ENCODE results near the gene FAU.
A peak's percentile ranks its signal among the peaks of the same experiment; 100 is the strongest.
"Not testable (repeated sequence)": the region's sequence is repeated elsewhere in the genome, so short reads cannot be mapped to it uniquely, and the experiment has no call there.

The FAU gene

DNA sequence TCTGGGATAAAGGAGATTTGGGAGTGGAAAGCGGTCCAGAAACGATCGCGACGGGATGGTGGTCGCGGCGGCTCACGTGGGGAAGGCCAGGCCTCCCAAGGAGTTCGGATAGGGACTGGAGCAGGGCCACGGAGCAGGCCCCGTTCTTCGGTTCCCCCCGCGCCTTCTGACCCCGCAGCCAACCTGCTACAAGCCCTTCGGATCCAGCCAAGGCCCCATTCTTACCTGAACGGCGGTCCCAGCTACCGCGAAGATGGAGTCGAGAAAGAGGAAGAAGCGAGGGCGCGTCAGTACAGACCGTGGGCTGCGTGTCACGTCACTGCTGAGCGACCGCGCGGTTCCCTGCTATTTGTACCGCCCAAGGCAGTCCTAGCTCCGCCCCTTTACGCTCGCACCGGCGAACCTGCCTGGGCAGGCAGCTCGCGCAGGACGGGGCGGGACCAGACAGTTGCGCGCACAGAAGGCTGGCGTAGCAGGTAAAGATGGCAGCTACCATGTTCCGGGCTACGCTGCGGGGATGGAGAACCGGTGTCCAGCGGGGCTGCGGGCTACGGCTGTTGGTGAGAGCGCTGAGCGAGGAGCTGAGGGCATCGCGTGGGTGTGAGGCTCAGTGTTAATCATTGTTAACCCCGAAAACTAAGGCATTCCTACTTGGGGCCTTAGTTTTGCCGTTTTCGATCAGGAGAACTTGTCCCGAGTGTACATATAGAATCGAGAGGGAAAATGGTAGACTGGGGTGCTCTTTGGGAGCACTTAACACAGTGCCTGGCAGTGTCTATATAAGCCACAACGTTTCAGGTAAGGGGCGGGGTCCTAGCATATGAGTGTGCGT lies at the start of gene FAU, which contains the start of gene MRPL49:
Gene FAU (minus strand): TSS at position 270 of the 832 bp plus-strand sequence. CDS start 321 bp downstream, outside the sequence.
Gene MRPL49 (plus strand): TSS at position 457 of the 832 bp plus-strand sequence. CDS start 26 bp downstream, at position 483.
- peak; percentile 94 for FAIRE-seq

DNA sequence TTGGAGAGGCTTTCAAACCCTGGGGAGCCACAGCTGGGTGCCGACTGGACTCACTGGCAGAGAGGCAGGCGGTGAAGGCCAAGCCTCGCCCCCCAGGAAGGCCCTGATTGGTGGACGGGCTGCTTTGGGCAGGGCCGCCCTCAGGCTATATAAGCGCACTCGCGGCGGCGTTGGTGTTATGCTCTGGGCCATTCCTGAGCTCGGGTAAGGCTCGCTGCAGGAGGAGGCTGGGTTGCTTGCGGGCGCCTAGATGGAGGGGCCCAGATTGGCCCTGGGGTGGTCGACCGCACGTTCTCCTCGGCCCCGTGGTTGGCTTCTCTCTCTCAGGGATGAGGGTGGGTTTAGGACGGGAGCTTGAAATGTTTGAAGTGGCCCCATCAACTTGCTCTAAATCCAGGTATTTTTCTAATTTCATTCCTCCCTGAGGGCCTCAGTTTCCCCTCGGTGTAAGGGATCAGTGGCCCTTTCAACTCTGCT lies 48.2 kb upstream of the FAU start, which contains the start of gene SPDYC:
Gene SPDYC (plus strand): TSS at position 176 of the 477 bp plus-strand sequence. CDS start 1,125 bp downstream, outside the sequence.
- FAIRE-seq, result no peak

DNA sequence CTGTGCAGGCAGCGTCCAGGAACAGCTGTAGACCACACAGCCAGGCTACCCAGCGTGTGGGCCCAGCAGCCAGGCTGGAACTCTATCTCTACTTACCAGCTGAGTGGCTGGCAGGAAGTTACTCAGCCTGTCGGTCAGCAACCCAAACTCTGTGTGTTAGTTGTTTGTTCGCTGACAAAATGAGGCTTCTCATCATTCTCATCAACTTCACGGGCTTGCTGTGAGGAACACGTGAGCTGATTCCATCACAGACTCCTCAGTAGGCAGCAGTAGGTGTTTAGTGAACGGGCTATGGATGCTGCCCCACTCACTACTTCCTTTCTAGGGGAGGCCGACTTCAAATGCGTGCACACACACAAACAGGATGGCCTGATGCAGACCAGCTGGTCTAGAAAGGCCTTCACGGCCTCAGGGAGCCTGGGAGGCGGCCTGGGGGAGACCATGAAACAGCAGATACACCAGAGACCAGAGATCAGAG lies 47.3 kb upstream of the FAU start:
- FAIRE-seq, result no peak

DNA sequence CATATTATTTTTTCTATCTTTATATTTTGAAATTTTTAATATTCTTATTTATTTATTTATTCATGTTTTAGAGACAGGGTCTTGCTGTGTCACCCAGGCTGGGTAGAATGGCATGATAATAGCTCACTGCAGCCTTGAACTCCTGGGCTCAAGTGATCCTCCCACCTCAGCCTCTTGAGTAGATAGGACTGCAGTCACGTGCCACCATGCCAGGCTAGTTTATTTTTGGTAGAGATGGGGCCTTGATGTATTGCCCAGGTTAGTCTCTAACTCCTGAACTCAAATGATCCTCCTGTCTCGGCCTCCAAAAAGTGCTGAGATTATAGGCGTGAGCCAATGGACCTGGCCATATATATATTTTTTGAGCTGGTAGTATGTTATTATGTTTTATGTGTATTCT lies 45.7 kb upstream of the FAU start:
- no peak for FAIRE-seq

DNA sequence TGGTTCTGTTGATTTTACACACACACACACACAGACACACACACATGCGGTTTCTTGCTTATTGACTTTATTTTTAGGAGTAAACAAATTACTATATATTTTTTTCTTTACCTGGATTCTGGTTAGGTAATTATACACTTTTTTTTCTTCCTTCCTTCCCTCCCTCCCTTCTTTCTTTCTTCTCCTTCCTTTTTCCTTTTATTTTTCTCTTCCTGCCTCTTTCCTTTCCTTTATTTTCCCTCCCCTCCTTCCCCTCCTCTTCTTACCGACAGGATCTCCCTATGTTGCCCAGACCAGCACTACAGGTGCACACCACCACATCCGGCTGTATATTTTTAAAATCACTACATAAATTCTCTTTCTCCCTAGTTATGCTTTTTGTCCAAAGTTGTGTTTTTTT lies 45.0 kb upstream of the FAU start:
- no peak for FAIRE-seq

DNA sequence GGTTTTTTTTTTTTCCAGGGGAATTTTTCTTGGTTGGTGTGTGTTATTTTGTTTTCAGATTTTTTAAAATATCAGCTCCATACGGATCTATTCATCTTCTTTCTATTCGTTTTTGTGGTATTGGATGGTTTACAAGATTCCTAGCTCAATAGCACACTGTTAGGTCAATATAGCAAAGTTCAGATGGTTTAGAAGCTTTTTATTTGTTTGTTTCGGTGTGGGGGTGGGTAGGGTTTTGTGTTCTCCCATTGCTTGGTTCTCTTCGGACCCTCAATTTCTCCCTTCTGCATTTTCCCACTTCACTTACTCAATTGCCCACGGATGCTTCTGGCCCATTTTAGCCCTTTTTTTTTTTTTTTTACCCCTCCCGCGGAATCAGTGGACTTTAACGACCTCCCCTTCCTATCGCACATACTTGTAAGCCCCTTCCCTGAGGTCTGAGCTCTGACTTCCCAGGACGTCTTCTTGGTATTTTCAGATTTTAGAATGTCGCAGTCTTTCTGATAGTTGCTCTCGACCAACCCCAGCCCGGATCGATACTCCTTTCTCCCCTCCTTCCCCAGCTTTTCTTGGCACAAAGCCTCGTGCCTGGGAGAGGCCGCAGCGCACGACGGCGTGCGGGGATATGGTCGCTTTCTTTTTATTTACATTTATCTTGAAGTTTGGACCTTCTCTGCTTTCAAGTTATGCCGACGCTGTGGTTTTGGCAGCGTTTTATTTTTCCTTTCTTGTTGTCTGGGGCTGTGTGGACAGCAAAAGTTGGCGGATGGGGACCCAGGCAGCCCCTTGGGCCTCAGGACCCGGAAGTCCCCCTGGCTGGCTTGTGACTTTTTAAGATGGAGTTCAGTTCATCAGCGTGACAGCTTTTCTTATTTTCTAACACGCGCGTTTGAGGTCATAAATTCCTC lies 43.7 kb upstream of the FAU start:
- no peak for FAIRE-seq

DNA sequence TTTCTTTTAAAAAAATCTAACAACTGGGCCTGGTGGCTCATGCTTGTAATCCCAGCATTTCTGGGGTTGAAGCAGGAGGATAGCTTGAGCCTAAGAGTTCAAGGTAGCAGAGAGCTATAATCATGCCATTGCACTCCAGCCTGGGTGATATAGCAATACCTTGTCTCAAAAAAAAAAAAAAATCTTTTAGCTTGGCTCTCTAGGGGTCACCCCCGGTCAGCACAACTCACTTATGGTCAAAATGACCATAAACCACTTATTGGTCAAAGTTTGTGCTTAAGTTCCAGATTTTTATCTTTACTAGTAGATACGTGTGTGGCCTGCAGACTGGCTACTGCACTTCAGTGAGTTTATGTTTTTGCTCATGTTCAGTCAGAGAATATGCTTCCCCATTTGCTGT lies 41.8 kb upstream of the FAU start:
- no peak for FAIRE-seq

DNA sequence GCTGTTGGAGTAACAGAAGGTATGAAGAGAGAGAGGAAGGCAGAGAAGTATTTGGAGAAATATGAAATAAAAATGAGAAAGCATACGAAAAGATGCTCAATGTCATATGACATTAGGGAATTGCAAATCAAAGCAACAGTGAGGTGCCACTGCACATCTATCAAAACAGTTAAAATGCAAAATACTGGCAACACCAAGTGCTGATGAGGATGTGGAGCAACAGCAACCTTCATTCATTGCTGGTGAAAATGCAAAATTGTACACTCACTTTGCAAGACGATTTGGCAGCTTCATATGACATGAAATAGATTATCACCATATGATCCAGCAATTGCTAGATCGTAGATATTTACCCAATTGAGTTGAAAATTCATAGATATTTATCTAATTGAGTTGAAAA lies 38.7 kb upstream of the FAU start:
- FAIRE-seq, result no peak

DNA sequence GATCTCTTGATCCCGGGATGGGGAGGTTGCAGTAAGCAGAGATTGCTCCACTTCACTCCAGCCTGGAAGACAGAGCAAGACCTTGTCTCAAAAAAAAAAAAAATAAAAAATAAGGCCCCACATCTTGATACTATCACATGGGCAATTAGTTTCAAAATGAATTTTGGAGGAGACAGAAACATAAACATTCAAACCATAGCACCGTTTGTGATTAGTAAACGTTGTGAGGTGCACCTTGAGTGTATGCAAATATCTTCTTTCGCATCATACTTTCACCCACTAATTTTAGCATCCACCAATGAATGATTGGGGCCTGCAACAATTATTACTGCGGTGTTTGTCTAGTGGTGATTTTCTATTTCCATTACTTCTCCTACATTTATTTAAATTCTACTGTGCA lies 37.1 kb upstream of the FAU start:
- no peak for FAIRE-seq

DNA sequence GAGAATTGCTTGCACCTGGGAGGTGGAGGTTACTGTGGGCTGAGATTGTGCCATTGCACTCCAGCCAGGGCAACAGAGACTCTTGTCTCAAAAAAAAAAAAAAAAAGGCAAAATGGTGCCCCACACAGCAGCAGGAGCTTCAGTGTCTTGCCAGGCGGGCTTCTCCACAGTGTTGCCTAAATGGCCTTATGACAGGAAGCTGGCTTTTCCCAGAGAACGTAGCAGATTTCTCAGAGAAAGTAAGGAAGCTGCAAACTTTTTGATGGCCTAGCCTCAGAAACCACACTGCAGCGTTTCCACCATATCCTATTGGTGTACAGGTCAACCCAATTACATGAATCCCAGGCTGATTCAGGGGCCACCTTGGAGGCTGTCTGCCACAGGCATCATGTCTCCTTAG lies 35.4 kb upstream of the FAU start:
- FAIRE-seq, result no peak

DNA sequence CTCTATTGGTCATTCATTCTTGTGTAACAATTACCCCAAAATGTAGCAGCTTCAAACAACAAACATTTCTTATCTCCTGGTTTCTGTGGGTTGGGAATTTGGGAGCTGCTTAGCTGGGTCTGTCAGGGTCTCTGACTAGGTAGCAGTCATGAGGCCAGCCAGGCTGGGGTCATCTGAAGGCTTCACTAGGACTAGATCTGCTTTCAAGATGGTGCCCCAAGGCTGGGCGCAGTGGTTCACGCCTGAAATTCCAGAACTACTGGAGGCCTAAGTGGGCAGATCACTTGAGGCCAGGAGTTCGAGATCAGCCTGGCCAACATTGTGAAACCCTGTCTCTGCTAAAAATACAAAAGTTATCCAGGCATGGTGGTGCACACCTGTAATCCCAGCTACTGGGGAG lies 35.0 kb upstream of the FAU start:
- no peak for FAIRE-seq

DNA sequence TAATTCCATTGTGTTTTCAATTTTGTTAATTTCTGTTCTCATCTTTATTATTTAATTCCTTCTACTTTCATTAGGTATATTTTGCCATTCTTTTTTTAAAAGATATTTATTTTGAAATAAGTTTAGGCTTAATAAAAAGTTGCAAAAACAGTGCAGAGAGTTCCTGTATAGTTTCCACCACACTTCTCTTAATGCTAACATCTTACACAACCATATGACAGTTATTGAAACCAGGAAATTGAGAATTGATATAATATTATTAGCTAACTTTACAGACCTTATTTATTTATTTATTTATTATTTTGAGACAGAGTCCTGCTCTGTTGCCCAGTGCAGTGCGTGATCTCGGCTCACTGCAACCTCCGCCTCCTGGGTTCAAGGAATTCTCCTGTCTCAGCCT lies 34.3 kb upstream of the FAU start:
- FAIRE-seq, result no peak

DNA sequence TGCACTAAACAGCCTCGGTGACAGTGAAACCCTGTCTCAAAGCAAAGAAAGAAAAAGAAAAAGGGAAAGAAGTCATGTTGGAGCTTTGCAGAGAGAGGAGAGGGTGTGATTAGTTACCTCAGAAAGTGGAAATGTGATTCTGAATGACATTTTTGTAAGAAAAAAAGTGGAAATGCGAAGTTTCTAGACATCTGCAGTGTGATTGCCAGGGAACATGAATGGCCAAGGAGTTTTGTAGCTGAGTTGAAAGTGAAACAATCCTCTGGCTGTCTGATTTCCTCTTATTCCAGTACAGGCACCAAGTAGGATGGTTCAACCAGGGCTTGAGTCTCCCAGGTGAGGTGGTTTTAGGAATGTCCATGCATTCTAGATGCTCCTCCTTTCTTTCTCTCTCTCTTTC lies 30.2 kb upstream of the FAU start:
- FAIRE-seq, result no peak

DNA sequence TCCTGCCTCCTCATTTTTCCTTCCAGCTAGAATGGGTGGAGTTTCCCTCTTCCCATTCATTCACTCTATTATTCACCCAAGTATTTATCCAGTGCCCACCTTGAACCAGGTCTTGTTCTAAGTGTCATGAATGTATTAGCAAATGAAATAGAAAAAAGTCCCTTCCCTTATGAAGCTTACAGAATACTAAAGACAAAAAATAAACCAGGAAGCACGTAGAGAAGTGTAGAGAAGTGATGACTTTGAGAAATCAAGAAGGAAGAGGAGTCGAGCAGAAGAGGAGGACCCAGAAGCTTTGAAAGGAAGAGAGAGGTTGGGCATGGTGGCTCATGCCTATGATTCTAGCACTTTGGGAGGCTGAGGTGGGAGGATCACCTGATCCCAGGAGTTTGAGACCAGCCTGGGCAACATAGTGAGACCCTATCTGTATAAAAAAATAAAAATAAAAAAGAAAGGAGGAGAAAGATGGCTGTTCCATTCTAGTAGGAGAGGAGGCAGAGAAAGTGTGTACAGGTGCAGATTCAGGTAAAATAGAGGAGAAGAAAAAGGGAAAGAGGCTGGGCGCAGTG lies 29.5 kb upstream of the FAU start:
- FAIRE-seq, result no peak

DNA sequence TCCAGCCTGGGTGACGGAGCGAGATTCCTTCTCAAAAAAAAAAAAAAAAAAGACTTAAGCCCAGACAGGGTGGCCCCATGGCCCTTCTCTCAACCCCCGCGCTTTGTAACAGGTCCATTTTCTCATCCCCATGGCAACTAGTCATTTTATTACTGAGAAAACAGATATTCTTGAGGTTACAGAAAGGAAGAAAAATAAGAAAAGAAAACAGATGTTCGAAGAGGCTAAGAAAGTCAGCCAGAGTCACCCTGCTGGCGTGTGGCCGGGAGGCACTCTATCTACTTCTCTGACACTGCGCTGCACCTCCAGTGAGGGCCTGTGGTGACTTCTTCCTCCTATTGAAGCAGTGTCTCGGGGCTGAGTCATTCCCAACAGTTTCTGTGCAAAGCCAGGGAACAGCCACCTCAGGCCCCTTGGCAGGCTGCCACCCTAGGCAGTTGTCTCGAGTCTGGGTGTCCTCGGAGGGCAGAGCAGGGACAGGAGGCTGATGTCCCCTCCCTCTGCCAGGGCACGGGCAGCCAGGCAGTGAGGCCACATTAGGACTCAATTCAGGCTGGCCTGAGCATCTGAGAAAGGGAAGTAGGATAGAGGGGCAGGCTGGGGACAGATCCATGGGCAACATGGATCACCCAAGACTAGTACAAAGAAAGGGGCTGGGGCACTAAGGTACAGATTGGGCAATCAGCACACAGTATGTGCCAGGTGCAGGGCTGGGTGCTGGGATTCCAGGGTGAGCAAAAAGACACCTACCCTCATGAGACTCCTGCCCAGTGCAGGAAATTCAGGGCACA lies 28.8 kb upstream of the FAU start:
- FAIRE-seq, result no peak

DNA sequence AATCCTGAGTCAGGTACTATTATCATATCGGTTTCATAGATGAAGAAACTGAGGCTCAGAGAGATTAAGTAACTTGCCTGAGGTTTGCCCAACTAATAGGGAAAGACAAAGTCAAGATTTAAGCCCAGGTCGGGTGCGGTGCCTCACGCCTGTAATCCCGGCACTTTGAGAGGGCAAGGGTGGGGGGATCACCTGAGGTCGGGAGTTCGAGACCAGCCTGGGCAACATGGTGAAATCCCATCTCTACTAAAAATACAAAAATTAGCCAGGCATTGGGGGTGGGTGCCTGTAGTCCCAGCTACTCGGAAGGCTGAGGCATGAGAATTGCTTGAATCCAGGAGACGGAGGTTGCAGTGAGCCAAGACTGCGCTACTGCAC lies 28.2 kb upstream of the FAU start:
- FAIRE-seq, result not testable (repeated sequence)

DNA sequence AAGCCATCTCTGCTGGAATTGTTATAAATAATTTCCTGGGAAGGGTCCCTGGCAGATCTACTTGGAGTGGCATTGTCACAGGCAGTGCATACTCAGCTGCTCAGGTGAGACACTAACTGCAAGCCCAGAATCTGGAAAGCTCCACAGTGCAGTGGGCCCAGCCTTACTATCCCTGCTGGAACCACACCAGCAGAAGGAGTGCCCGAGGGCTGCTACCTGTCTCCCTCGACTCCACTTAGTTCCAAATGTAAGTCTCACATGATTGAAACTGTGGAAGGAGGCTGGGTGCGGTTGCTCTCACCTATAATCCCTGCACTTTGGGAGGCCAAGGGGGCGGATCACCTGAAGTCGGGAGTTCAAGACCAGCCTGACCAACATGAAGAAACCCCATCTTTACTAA lies 26.7 kb upstream of the FAU start:
- FAIRE-seq, result no peak

DNA sequence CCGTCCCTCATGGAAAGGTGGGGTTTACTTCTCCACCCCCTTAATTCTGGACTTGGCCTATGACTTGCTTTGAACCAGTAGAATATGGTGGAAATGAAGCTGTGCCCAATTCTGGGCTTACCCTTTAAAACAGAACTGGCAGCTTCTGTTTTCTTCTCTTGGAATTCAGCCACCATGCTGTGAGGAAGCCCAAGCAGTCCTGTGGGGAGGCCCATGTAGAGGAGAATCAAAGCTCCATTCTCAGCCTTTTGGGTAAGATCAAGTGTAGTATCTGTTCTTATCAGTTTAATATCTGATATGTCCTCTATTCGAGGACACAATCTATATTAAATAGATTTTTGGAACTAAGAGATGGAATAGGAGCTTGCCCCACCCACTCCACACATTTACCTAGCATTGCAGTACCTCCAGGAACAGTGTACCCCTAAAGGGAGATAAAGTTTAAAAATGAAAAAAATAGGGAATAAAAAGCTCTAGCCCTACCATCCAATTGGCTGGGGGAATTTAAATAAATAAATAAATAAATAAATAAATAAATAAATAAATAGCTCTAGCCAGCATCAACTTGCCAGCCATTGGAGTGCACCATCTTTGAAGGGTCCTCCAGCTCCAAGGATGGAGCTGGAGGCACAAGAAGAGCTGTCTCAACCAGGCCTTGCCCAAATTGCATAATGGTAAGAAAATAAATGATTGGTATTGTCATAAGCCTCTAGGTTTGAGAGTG lies 25.6 kb upstream of the FAU start:
- no peak for FAIRE-seq

DNA sequence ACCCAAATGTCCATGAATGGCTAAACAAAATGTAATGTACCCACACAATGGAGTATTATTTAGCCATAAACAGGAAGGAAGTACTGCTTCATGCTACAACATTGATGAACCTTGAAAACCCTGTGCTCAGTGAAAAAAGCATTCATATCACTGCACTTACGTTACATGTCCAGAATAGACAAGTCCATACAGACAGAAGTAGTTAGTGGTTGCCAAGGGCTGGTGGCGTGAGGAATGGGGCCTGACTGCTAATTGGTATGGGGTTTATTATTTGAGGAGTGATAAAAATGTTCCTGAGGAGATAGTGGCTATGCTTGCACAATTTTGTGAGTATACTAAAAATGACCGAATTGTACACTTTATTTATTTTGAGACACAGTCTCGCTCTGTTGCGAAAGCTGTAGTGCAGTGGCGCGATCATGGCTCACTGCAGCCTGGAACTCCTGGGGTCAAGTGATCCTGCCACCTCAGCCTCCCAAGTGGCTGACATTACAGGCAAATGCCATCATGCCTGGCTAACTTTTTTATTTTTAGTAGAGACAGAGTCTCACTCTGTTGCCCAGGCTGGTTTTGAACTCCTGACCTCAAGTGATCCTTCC lies 20.1 kb upstream of the FAU start:
- FAIRE-seq, result no peak

DNA sequence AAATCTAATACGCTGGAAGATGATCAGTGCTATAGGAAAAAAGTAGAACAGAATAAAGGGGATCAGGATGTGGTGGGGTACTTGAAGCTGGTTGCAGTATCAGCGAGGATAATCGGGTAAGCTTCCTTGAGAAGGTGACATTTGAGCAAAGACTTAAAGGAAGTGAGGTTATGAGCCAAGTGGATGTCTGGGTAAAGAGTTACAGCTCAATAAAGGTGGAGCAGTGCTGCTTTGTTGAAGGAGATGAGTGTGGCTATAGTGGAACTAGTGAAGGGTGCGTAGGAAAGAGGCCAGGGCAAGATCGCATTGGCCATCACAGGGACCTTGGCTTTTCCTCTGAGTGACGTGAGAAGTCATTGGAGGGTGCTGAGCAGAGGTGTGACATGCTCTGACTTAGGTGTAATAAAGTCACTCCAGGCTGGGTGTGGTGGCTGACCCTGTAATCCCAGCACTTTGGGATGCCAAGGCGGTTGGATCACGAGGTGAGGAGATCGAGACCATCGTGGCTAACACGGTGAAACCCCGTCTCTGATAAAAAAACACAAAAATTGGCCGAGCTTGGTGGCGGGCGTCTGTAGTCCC lies 14.7 kb upstream of the FAU start:
- no peak for FAIRE-seq

DNA sequence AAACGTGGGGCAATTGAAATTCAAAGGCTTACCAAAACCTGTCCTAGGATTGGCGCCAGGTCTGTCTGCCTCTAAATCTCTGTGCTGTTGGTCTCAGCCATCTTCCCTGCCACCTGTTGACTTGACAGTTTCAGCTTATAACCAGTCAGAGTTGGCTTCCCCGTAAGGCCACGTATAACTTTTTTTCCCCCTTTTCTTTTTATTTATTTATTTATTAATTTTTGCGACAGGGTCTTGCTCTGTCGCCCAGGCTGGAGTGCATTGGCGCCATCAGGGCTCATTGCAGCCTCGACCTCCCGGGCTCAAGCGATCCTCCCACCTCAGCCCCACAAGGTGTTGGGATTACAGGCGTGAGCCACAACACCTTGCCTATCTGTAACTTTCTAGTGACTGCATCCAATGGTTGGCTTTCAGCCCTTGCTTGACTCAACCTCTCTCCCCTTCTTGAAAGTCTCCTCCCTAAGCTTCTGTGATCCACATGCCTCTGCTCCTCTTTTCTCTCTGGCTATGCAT lies 13.8 kb upstream of the FAU start:
- FAIRE-seq, result no peak

Data from G401.6 (cell line).